GM06990 (cell line): ENCODE measurements around the gene TBC1D23.
"Not testable (repeated sequence)": the region's sequence is repeated elsewhere in the genome, so short reads cannot be mapped to it uniquely, and the experiment has no call there.

Experiments
- DNase-seq: peaks from one replicate; pipeline ENCODE4 v3.0.0-alpha.2; 2011; ENCODE audit not compliant: insufficient read length; ENCODE audit errors: extremely low read depth
- H3K27me3 ChIP-seq: replicated peaks from 2 replicates; pipeline ENCODE4 v1.6.0; 2011; ENCODE audit warnings: low read length; ENCODE audit not compliant: control insufficient read depth, insufficient read depth
- H3K36me3 ChIP-seq: 2 replicates; pipeline ENCODE4 v1.5.1; 2011; ENCODE audit warnings: low read length; ENCODE audit not compliant: control insufficient read depth, insufficient read depth
- H3K4me3 ChIP-seq: replicated peaks from 2 replicates; pipeline ENCODE4 v1.5.1; 2011; ENCODE audit warnings: low read depth, mild to moderate bottlenecking, control low read depth, low read length
- CTCF ChIP-seq: IDR thresholded peaks from 2 replicates; pipeline ENCODE4 v1.5.1; 2011; ENCODE audit warnings: low read length, control low read depth, mild to moderate bottlenecking, inconsistent platforms; ENCODE audit not compliant: insufficient read depth, poor library complexity, severe bottlenecking

TBC1D23 gene

GRCh38 chr3:100340527-100340926, 79.7 kb downstream of the TBC1D23 start:
- no peaks in the 10 kb centered on the region for H3K27me3 ChIP-seq
- no peak for DNase-seq

GRCh38 chr3:100348727-100349126, 87.9 kb downstream of the TBC1D23 start:
- Histone ChIP-seq H3K36me3 (peaks cover 30% of the 10 kb centered on the region), H3K4me3 (no peak overlapping the region), H3K27me3 (no peaks in the 10 kb centered on the region)
- DNase-seq: no peak
- TF ChIP-seq CTCF: no peak

More at GRCh38 chr3:100340527-100340926, 79.7 kb downstream of the TBC1D23 start:
- Histone ChIP-seq H3K36me3 (peaks cover 4% of the 10 kb centered on the region), H3K4me3 (no peak overlapping the region)
- TF ChIP-seq CTCF: no peak

GRCh38 chr3:100351770-100352169, 91.0 kb downstream of the TBC1D23 start:
- DNase-seq, H3K4me3 ChIP-seq, H3K27me3 ChIP-seq: not testable (repeated sequence)
- peaks cover 27% of the 10 kb centered on the region for H3K36me3 ChIP-seq

- no peak overlapping the region for H3K4me3 ChIP-seq
- H3K27me3 ChIP-seq: no peaks in the 10 kb centered on the region
- no peak for DNase-seq
- peaks cover 24% of the 10 kb centered on the region for H3K36me3 ChIP-seq
- TF ChIP-seq CTCF: no peak
Measured at GRCh38 chr3:100352296-100353231, 91.8 kb downstream of the TBC1D23 start.

GRCh38 chr3:100354850-100355249, 94.1 kb downstream of the TBC1D23 start:
- Histone ChIP-seq H3K27me3 (no peaks in the 10 kb centered on the region), H3K4me3 (no peak overlapping the region), H3K36me3 (peaks cover 12% of the 10 kb centered on the region)
- no peak for DNase-seq
- TF ChIP-seq CTCF: no peak

GRCh38 chr3:100358413-100358812, 97.6 kb downstream of the TBC1D23 start:
- H3K4me3 ChIP-seq: no peak overlapping the region
- TF ChIP-seq CTCF: no peak
- no peak for DNase-seq
- H3K36me3 ChIP-seq: peaks cover 3% of the 10 kb centered on the region
- H3K27me3 ChIP-seq: no peaks in the 10 kb centered on the region
